Measurements from ENCODE around the gene PIK3R2. TPM values are rescaled to one million over a fixed set of nuclear protein-coding genes. Genes with fewer than 3 reads are reported as not detected.

The PIK3R2 gene
- total and polyA plus RNA-seq, 2 of the 13 experiments (the other 11 are each of a cell fraction or from before 2014, with no cell fraction given): 18.6 to 25.3 TPM

DNA sequence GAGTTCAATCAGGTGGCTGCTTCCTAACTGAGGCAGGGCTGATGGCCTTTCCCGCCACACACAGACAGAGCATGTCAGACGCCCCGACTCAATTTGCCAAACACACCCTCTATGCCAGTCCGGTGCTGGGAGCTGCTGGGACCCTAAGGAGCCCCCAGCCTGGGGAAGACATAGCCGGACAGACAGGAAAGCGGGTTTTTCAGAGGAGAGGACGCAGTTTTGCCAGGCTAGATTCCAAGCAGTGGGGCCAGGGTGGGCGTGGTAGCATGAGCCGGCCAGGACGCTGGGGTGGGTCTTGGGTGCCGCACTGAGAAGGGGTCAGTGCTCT is 35.6 kb upstream of the PIK3R2 start:
- 0 out of 2 replicates have a peak overlapping the region, but pooled peaks have one; percentile 46 for H3K9ac ChIP-seq (ENCODE audit: insufficient read depth, low read depth, low read length)
- ChIA-PET POLR2A (interaction anchor here (0.6 to 2.2 kb wide), 5 partner anchors 8 to 74 kb away, joined by 3 to 18 read pairs (median 9); partner anchors contain the start of gene PIK3R2), CTCF (ENCODE audit: low intra/inter-chr PET ratio, low total read pairs) (no interaction called here)
- FAIRE-seq: no peak
- no peak overlapping the region for H2AFZ ChIP-seq (ENCODE audit: low read length)
- in situ Hi-C loops (cut with HindIII; ENCODE audit: extremely low pct_ligation_motif_present, low pct_unique_long_range_greater_than_20kb) (no loop called here), intact Hi-C loops (cut with micrococcal nuclease; ENCODE audit: unreplicated experiment) (no loop called here)
- no peaks in the 10 kb centered on the region for H3K9me3 ChIP-seq (ENCODE audit: low read length)
- peaks cover 2 to 22% of the 10 kb centered on the region in 2 experiments; a peak in 4 of 5 replicates for H3K36me3 ChIP-seq (replicated peaks in 1 of 2; ENCODE audit: control insufficient read depth in 1 of 2, insufficient read depth in 2 of 2, low read length in 2 of 2)
- H3K4me2 ChIP-seq (ENCODE audit: low read depth, low read length): peak overlapping the region; percentile 75
- 52% methylated on average over 10 of the region's 11 CpGs for WGBS (ENCODE audit: low lambda C conversion rate)
- H3K4me3 ChIP-seq (replicated peaks in 1 of 3; ENCODE audit: insufficient read depth in 1 of 3, low read depth in 2 of 3, low read length in 3 of 3): peak overlapping the region; percentile 34 to 64 (median 35)
- H3K27me3 ChIP-seq (ENCODE audit: control insufficient read depth in 1 of 2, insufficient read depth in 2 of 2, low read length in 2 of 2): no peaks in the 10 kb centered on the region
- BruUV-seq (replicated peaks): no TSS peak
- peaks cover 23% of the 10 kb centered on the region for H3K4me1 ChIP-seq (ENCODE audit: insufficient read depth, low read length)
- no peak for DNase-seq (ENCODE audit: low spot score)
- H4K20me1 ChIP-seq (ENCODE audit: insufficient read depth, low read length): no peaks in the 10 kb centered on the region
- peaks cover 16% of the 10 kb centered on the region for H3K79me2 ChIP-seq (ENCODE audit: insufficient read depth, low read length)
- H3K27ac ChIP-seq (ENCODE audit: extremely low read length, insufficient read depth, low read length): peak overlapping the region; percentile 30
- TF ChIP-seq, protein P1, sequence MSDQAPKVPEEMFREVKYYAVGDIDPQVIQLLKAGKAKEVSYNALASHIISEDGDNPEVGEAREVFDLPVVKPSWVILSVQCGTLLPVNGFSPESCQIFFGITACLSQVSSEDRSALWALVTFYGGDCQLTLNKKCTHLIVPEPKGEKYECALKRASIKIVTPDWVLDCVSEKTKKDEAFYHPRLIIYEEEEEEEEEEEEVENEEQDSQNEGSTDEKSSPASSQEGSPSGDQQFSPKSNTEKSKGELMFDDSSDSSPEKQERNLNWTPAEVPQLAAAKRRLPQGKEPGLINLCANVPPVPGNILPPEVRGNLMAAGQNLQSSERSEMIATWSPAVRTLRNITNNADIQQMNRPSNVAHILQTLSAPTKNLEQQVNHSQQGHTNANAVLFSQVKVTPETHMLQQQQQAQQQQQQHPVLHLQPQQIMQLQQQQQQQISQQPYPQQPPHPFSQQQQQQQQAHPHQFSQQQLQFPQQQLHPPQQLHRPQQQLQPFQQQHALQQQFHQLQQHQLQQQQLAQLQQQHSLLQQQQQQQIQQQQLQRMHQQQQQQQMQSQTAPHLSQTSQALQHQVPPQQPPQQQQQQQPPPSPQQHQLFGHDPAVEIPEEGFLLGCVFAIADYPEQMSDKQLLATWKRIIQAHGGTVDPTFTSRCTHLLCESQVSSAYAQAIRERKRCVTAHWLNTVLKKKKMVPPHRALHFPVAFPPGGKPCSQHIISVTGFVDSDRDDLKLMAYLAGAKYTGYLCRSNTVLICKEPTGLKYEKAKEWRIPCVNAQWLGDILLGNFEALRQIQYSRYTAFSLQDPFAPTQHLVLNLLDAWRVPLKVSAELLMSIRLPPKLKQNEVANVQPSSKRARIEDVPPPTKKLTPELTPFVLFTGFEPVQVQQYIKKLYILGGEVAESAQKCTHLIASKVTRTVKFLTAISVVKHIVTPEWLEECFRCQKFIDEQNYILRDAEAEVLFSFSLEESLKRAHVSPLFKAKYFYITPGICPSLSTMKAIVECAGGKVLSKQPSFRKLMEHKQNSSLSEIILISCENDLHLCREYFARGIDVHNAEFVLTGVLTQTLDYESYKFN (CRISPR knock-in tag; conservative IDR thresholded peaks at IDR 0.05): no peak
- TF ChIP-seq ZNF577 (CRISPR knock-in tag; IDR thresholded peaks at IDR 0.05; ENCODE audit: borderline replicate concordance, low read depth) (no peak), ZNF891 (CRISPR knock-in tag; IDR thresholded peaks at IDR 0.05) (no peak), ZNF773 (CRISPR knock-in tag; IDR thresholded peaks at IDR 0.05; ENCODE audit: borderline replicate concordance) (no peak), TBL1XR1 (IDR thresholded peaks at IDR 0.05; ENCODE audit: borderline replicate concordance, low read length, partially characterized antibody) (no peak)
- no peak; the same call in 2 of the 3 replicates for ATAC-seq
